Activated CD4-positive, alpha-beta T cell treated with anti-CD3 and anti-CD28 coated beads for 24 hours (primary cell): ENCODE data around the gene CIB4.

Experiments
- DNase-seq, 2 donors: peaks; one replicate each; pipeline ENCODE4 v3.0.0-alpha.2; 2020; ENCODE audit warnings: low read depth in 2 of 2

CIB4 gene

DNA sequence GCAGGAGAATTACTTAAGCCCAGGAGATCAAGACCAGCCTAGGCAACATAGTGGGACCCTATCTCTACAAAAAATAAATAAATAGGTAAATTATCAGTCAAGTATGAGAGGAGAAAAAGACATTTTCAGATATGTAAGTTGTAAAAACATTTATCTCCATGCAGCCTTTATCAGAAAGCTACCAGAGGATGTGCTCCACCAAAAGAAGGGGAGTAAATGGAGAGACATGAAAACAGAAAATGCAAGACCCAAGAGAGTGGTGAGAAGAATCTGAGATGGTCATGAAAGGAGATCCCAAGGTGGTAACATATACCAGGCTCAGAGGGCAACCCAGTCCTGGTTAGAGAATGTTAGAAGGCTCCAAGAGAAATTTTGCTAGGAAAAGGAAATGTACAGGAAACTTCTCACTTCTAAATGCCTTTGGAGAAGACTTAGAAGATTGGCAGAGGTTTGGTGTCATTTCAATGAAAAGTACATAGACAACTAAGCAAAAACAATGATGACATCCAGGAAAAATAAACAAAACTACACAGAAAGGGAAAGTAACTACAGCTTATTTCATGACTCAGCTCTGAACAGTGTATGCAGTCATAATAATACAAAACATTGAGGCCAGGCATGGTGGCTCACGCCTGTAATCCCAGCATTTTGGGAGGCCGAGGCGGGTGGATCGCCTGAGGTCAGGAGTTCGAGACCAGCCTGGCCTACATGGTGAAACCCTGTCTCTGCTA, 19.5 kb downstream of the CIB4 start:
- DNase-seq = no peak

DNA sequence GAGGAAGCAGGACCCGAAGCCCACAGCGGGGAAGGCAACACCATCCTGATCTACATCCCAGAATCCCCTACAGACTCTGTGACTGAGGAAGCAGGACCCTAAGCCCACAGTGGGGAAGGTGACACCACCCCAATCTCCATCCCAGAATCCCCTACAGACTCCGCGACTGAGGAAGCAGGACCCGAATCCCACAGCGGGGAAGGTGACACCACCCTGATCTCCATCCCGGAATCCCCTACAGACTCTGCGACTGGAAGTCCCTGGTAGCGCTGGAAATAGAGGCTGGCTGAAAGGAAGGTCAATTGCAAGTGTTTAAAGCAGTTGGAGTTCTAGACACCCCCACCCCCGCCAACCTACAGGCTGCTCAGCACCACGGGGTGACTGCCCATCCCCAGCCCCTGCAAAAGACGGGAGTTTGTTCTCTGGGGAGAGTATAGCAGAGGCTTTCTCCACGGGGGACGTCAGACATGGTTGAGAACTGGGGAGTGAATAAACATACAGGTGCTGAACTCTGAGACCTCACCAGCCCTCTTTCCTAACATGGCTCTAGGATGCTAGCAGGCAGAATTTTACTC, 21.0 kb downstream of the CIB4 start:
- no peak for DNase-seq

GRCh38 chr2:26619521-26619951, 21.6 kb downstream of the CIB4 start:
- no peak for DNase-seq

GRCh38 chr2:26619096-26619495, 22.1 kb downstream of the CIB4 start:
- no peak for DNase-seq

DNA sequence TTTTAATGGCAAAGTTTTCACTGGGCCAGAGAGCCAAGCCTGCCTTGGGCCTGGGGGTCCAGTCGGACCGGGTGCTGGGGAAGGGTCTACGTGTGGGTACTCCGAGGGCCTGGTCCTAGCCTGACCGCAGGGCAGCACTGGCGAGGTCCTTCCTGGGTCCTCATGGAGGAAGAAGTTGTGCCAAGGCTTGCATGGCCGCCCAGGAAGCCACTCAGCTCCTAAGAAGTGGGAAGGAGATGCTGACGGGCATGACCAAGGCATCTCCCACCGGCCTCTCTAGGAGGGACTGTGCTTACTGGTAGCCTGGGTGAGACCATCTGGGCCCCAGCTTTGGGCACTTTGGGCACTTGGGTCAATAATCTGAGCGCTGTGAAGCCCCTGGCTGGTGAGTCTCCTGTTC, 22.6 kb downstream of the CIB4 start:
- DNase-seq = no peak

- DNase-seq = no peak
These were observed 23.5 kb downstream of the CIB4 start for GRCh38 chr2:26617588-26618083.

DNA sequence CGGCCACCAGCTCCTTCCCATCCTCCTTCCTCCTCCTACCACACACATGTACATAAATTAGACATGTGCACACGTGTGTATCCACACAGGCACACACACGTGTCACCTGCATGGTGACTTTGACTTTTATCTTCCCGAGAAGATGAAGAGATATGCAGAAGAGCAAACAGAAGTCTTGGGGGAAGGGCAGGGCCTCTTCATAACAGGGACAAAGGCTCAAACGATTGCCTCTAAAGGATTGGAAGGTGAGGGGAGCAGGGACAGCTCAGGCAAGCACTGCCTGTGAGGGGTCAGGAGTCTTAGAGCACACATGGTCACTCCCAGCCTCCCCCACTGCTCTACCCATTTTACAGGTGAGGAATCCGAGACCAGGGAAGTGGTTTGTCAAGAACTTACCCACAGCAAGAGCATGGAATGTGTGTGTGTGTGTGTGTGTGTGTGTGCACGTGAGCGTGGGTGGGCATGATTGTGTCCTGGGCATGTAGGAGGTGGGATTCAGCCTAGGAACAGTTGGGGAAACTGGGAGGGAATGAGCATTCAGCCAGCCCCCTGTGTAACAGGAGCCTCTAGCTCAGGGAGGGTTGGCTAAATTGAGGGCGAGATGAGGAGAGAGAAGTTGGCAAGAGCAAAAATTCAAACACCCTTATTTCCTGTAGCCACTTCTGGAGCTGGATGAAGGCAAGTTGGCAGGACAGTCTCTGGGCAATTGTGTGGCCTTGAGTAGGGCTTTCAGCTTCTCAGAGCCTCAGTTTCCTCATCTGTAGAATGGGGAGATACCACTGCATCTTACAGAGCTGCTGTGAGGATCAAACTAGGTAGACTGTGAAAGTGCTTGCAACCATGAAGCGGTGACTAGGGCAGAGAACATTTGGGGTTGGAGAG, 24.2 kb downstream of the CIB4 start:
- no peak for DNase-seq

- DNase-seq = no peak
These were observed 25.1 kb downstream of the CIB4 start for GRCh38 chr2:26615860-26616705.

DNA sequence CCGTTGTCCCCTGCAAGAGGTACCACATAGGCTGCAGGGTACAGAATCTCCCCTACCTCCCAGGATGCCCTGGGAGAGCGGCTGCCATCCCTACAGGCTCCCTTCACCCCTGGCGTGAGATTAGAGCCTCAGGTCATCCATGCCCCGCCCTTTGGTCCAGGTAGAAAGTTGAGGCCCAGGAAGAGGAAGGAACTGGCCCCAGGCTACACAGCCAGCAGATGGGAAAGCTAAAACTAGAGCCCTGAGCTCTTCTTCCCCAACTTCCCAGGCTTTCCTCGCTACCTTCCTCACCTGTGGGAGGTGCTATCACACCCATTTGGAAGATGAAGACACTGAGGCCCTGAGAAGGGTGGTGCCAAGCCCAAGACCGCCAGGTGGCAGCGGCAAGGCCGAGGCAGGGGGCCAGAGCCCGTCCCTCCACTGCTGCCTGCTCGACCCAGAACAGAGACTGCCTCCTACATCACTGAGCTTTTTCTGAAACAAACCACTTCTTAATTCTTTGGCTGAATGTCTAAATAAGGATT, 25.8 kb downstream of the CIB4 start:
- no peak for DNase-seq

- DNase-seq = no peak
These were observed 26.7 kb downstream of the CIB4 start for GRCh38 chr2:26614216-26615138.

GRCh38 chr2:26613241-26614215, 27.6 kb downstream of the CIB4 start:
- DNase-seq = no peak

DNA sequence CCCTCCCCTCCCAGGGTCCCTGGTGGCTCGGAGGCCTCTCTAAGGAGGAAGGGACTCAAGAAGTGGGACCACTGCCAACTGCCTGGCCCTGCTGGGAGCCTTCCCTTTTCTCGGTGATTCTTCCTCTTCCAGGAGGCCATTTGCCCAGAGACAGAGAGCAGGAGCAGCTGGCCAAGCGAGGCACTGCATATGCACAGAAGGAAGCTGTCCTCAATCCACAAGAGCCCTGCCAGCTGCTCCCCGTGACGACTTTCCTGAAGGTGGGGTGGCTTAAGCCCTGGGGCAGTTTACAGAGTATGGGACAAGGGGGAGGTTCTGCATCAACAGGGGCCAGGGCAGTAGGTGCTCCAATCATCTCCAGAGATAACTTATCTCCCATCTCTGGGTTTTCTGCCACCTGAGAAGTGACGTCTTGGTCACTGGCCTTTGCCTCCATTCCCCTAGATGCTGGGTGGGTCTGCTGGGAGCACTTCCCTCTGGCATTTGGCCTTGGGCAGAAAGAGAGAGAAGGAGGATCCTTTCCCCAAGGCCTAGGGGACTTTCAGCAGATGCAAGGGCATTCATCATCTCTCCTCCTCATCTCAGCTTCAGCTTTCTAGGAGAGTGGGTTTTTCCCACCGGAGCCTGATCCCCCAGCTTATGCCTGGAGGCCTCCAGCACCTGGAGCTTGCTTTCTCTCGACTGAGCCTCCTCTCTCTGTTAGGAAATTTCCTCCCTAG, 28.5 kb downstream of the CIB4 start:
- DNase-seq = no peak

GRCh38 chr2:26612034-26612433, 29.1 kb downstream of the CIB4 start:
- DNase-seq = no peak

- DNase-seq = no peak
These were observed 30.4 kb downstream of the CIB4 start for GRCh38 chr2:26610504-26611335.

- no peak for DNase-seq
These were observed 31.3 kb downstream of the CIB4 start for GRCh38 chr2:26609839-26610277.

- no peak for DNase-seq
These were observed 31.9 kb downstream of the CIB4 start for GRCh38 chr2:26609205-26609631.

DNA sequence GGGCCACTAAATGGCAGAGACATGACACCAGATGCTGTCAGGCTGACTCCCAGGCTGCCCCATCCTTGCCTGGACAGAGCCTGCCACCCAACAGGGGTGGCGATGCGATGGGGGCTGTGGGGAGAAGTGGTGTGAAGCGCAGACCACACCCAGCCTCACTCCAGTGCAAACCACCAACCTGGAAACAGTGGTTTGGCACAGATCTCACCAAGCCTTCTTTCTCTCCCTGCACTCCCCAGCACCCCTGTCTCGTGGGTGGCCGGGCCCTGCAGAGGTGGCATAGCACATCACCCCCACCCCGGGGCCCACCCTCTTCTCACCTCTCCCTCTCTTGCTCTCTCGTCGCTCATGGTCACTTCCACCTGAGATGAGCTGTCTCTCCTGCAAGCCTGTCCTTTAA, 32.6 kb downstream of the CIB4 start:
- DNase-seq = no peak
